Upper lobe of left lung (tissue), 6 donors: Measurements from ENCODE around the gene CCDC158. TPM values are rescaled to one million over a fixed set of nuclear protein-coding genes. Genes with fewer than 3 reads are reported as not detected.

ENCODE experiments used
- ATAC-seq, 2 donors: fragments of 200-7000 bp; cut with Tn5 transposase; one replicate each; pipeline ENCODE4 v1.9.1; 2022; ENCODE audit warnings: mild to moderate bottlenecking in 2 of 2, moderate library complexity in 2 of 2; ENCODE audit not compliant: low FRiP score in 2 of 2
- DNase-seq, 2 donors: peaks; one replicate each; pipeline ENCODE4 v3.0.0-alpha.2; 2019 to 2020
- H3K27ac ChIP-seq, 4 donors: fragments of 200-600 bp; sonication (generic); one replicate each; pipeline ENCODE4 v1.5.1; 2016 to 2019
- H3K27me3 ChIP-seq, 4 donors: fragments of 200-600 bp; sonication (generic); one replicate each; pipeline ENCODE4 v1.5.1; 2017 to 2019
- H3K36me3 ChIP-seq, 4 donors: fragments of 200-600 bp; sonication (generic); one replicate each; pipeline ENCODE4 v1.5.1; 2016 to 2019
- H3K4me1 ChIP-seq, 4 donors: fragments of 200-600 bp; sonication (generic); one replicate each; pipeline ENCODE4 v1.5.1; 2018 to 2019
- H3K4me3 ChIP-seq, 4 donors: fragments of 200-600 bp; sonication (generic); one replicate each; pipeline ENCODE4 v1.5.1; 2017 to 2019; ENCODE audit warnings: mild to moderate bottlenecking in 2 of 4, moderate library complexity in 1 of 4
- H3K9me3 ChIP-seq, 4 donors: fragments of 200-600 bp; sonication (generic); one replicate each; pipeline ENCODE4 v1.5.1; 2018 to 2019
- EP300 ChIP-seq, 4 donors: sonication (generic); formaldehyde crosslinking; IDR thresholded peaks; one replicate each; pipeline ENCODE4 v1.5.1; 2017; ENCODE audit warnings: antibody characterized with exemption in 4 of 4, control low read depth in 2 of 4
- POLR2A ChIP-seq, 4 donors: fragments of 450-650 bp; IDR thresholded peaks; one replicate each; pipeline ENCODE4 v1.5.1; 2016 to 2017; ENCODE audit warnings: antibody characterized with exemption in 4 of 4, mild to moderate bottlenecking in 2 of 4
- POLR2AphosphoS5 ChIP-seq, 2 donors: sonication (generic); formaldehyde crosslinking; IDR thresholded peaks; one replicate each; pipeline ENCODE4 v1.5.1; 2017; ENCODE audit warnings: antibody characterized with exemption in 2 of 2
- WGBS, 2 donors: methylation state at CpG; one replicate each; pipeline ENCODE4 v1.1.5; 2017 to 2018; 5-methylcytosine and 5-hydroxymethylcytosine counted together
- total RNA-seq, 6 donors: library from RNA; depleted of rRNA in 4 of 6; stranded (reverse); fragments of >200 nt in 4 of 6; gene quantifications; one replicate each; pipeline versions ENCODE4 v1.1.0 to v1.2.1, GENCODE V29; 2016 to 2021
- TF ChIP-seq, protein P1 (sequence below), 6 experiments: fragments of 450-650 bp in 4 of 6; fragments of 200-600 bp in 2 of 6; sonication (generic) in 2 of 6; IDR thresholded peaks; one replicate each; pipeline ENCODE4 v1.5.1; 2016 to 2019; ENCODE audit warnings: antibody characterized with exemption in 6 of 6
- donor health status: DM: no; HTN: no; CAD: no; lungs with moderate emphysema.
- donor health status: DM: no; HTN: yes; CAD: no; lungs with severe emphysema.

Gene CCDC158
- total RNA-seq, 6 donors from 2014 or later: 0.11 to 1.0 (median 0.37) TPM; not detected in 1

DNA sequence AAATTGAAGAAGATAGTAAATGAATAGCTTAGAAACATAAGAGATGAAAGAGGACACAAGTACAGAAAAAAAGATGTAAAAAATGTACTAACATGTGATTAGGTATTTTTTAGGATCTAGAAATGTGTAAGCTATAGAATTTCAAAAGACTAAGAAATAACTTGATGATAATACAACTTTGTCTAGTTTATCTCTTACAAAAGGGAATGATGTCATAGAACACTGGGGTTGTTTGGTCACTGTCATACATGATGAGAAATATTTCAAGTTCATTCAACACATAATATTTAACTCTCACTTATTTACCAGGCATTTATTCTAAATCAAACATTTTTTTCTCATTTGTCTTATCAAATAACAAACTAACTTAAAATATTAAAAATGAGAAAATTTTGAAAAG is 95.9 kb downstream of the CCDC158 start:
- ATAC-seq (no peak), DNase-seq (no peak)
- Histone ChIP-seq H3K4me1 (no peaks in the 10 kb centered on the region), H3K36me3 (no peaks in the 10 kb centered on the region), H3K4me3 (no peak overlapping the region), H3K27me3 (no peaks in the 10 kb centered on the region), H3K27ac (no peak overlapping the region), H3K9me3 (peaks cover 8 to 26% (median 12%) of the 10 kb centered on the region in 4 donors)
- TF ChIP-seq POLR2A (IDR thresholded peaks at IDR 0.05) (no peak), POLR2AphosphoS5 (IDR thresholded peaks at IDR 0.05) (no peak), EP300 (IDR thresholded peaks at IDR 0.05) (no peak)
- TF ChIP-seq, protein P1, sequence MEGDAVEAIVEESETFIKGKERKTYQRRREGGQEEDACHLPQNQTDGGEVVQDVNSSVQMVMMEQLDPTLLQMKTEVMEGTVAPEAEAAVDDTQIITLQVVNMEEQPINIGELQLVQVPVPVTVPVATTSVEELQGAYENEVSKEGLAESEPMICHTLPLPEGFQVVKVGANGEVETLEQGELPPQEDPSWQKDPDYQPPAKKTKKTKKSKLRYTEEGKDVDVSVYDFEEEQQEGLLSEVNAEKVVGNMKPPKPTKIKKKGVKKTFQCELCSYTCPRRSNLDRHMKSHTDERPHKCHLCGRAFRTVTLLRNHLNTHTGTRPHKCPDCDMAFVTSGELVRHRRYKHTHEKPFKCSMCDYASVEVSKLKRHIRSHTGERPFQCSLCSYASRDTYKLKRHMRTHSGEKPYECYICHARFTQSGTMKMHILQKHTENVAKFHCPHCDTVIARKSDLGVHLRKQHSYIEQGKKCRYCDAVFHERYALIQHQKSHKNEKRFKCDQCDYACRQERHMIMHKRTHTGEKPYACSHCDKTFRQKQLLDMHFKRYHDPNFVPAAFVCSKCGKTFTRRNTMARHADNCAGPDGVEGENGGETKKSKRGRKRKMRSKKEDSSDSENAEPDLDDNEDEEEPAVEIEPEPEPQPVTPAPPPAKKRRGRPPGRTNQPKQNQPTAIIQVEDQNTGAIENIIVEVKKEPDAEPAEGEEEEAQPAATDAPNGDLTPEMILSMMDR (IDR thresholded peaks at IDR 0.05): no peak

DNA sequence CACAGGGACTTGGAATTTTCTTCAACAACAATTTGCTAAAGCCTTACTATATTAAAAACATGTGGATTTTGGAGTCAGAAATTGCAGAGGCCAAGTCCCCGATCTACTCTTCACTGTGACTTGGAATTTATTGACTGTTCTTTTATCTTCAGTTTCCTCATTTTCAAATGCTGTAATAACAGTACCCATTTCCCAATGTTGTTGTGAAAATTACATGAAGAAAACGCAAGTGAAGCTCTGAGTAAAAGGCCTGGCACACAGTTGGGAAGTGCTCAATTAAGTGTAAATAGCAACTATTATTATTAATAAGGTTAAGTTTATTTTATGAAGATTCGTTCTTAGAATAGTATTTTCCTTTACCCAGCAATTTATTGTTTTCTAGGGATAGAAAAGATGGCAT is 98.7 kb downstream of the CCDC158 start:
- DNase-seq: no peak
- H3K9me3 ChIP-seq: peaks cover 8 to 23% (median 13%) of the 10 kb centered on the region in 4 donors
- 66 to 72% methylated on average over 3 of the region's 3 CpGs for WGBS, 2 donors
- no peak for TF ChIP-seq EP300 (IDR thresholded peaks at IDR 0.05)
- TF ChIP-seq, protein P1 (IDR thresholded peaks at IDR 0.05): no peak
- no peak for TF ChIP-seq POLR2A (IDR thresholded peaks at IDR 0.05)
- no peak for TF ChIP-seq POLR2AphosphoS5 (IDR thresholded peaks at IDR 0.05)
- H3K27ac ChIP-seq: no peak overlapping the region
- no peaks in the 10 kb centered on the region for H3K4me1 ChIP-seq
- H3K4me3 ChIP-seq: no peak overlapping the region
- H3K27me3 ChIP-seq: no peaks in the 10 kb centered on the region
- no peak for ATAC-seq
- H3K36me3 ChIP-seq: no peaks in the 10 kb centered on the region

DNA sequence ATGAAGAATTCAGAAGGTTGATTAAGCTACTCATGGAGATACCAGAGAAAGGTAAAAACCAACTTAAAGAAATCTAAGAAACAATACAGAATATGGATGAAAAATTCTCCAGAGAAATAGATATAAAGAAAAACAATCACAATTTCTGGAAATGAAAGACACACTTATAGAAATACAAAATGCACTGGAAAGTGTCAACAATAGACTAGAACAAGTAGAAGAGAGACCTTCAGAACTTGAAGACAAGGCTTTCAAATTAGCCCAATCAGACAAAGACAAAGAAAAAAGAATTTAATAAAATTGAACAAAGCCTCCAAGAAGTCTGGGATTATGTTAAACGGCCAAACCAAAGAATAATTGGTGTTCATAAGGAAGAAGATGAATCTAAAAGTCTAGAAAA is 104.8 kb downstream of the CCDC158 start:
- TF ChIP-seq, protein P1 (IDR thresholded peaks at IDR 0.05): no peak
- TF ChIP-seq EP300 (IDR thresholded peaks at IDR 0.05) (no peak), POLR2AphosphoS5 (IDR thresholded peaks at IDR 0.05) (no peak), POLR2A (IDR thresholded peaks at IDR 0.05) (no peak)
- no peak for ATAC-seq
- Histone ChIP-seq H3K27ac (no peak overlapping the region), H3K9me3 (peaks cover 0 to 5% (median 3%) of the 10 kb centered on the region in 4 donors), H3K36me3 (no peaks in the 10 kb centered on the region), H3K27me3 (no peaks in the 10 kb centered on the region), H3K4me1 (peaks cover 0 to 10% (median 5%) of the 10 kb centered on the region in 4 donors), H3K4me3 (no peak overlapping the region)
- DNase-seq: no peak
- 91 to 97% methylated on average over 1 of the region's 1 CpG for WGBS, 2 donors

DNA sequence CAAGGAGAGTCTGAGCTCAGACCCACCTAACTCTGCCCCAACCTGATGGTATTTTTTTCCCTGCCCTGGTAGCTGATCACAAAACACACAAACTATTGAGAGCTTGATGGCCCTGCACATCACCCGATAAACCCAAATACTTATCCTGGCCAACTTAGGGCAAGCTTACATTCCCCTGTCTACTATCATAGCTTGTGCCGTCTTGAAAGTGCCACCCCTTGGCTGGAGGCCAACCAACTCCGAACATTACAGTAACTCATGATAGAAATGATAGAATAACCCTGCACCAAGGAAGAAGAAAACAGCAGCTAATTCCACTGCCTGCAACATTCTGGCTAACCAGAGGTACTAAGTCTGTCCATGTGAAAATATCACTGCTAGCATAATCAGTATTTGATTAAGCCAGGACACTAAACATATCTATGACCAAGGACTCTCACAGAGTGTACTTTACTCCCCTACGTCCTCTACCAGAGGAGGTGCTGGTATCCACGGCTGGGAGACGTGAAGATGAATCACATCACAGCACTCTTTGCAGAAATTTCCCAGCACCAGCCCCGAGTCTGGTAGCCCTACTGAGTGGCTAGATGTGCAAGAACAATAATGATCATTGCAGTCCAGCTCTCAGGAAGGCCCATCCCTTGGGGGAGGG is 105.5 kb downstream of the CCDC158 start:
- peaks cover 0 to 10% (median 5%) of the 10 kb centered on the region in 4 donors for H3K4me1 ChIP-seq
- DNase-seq (no peak), ATAC-seq (no peak)
- H3K27ac ChIP-seq: no peak overlapping the region
- WGBS, 2 donors: 82 to 85% methylated on average over 7 of the region's 7 CpGs
- no peak overlapping the region for H3K4me3 ChIP-seq
- TF ChIP-seq POLR2A (IDR thresholded peaks at IDR 0.05) (no peak), EP300 (IDR thresholded peaks at IDR 0.05) (no peak), POLR2AphosphoS5 (IDR thresholded peaks at IDR 0.05) (no peak)
- TF ChIP-seq, protein P1 (IDR thresholded peaks at IDR 0.05): no peak
- H3K9me3 ChIP-seq: peaks cover 0 to 5% (median 3%) of the 10 kb centered on the region in 4 donors
- no peaks in the 10 kb centered on the region for H3K36me3 ChIP-seq
- no peaks in the 10 kb centered on the region for H3K27me3 ChIP-seq

DNA sequence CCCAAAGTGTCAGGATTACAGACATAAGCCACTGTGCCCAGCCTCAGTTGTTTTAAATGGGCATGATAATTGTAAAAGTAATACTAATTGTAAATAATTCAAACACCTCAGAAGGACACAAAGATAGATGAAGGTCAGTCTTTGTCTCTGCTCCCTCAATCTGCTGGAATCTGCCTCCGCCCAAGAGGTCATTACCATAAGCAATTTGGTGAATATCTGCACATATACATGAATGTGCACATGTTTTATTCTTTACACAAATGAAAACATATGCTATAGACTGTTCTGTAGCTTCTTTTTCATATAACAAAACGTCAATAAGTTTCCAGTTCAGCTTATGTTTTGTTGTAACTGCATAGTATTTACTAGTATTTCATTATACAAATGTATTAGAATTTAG is 107.4 kb downstream of the CCDC158 start:
- H3K27ac ChIP-seq: no peak overlapping the region
- peaks cover 0 to 5% (median 1%) of the 10 kb centered on the region in 4 donors for H3K9me3 ChIP-seq
- H3K27me3 ChIP-seq: no peaks in the 10 kb centered on the region
- TF ChIP-seq, protein P1 (IDR thresholded peaks at IDR 0.05): no peak
- TF ChIP-seq POLR2AphosphoS5 (IDR thresholded peaks at IDR 0.05) (no peak), EP300 (IDR thresholded peaks at IDR 0.05) (no peak), POLR2A (IDR thresholded peaks at IDR 0.05) (no peak)
- DNase-seq (no peak), ATAC-seq (no peak)
- peaks cover 0 to 6% (median 2%) of the 10 kb centered on the region in 4 donors for H3K36me3 ChIP-seq
- 74 to 82% methylated on average over 2 of the region's 2 CpGs for WGBS, 2 donors
- peaks cover 3 to 12% (median 7%) of the 10 kb centered on the region in 4 donors for H3K4me1 ChIP-seq
- no peak overlapping the region for H3K4me3 ChIP-seq
